Natural killer cell (primary cell): ENCODE data around the gene GIPC2. TPM values are rescaled to one million over a fixed set of nuclear protein-coding genes. Genes with fewer than 3 reads are reported as not detected.

Source experiments
- ATAC-seq, 3 donors: fragments of 150-1000 bp in 2 of 3; fragments of 200-7000 bp in 1 of 3; cut with Tn5 transposase; 1 replicate in 1 of 3; 2 replicates in 2 of 3; pipeline ENCODE4 v1.10.0; 2021; ENCODE audit warnings: mild to moderate bottlenecking in 2 of 3, moderate library complexity in 2 of 3
- DNase-seq, 2 donors: peaks; one replicate each; pipeline versions ENCODE4 v3.0.0 to v3.0.0-alpha.2; 2013 to 2021; ENCODE audit warnings: mixed read lengths in 1 of 2
- H3K27ac ChIP-seq: one replicate; pipeline ENCODE4 v1.5.1; 2013; ENCODE audit warnings: mild to moderate bottlenecking, low read length
- H3K27me3 ChIP-seq: one replicate; pipeline ENCODE4 v1.6.1; 2013; ENCODE audit warnings: low read length; ENCODE audit not compliant: control insufficient read depth, insufficient read depth
- H3K36me3 ChIP-seq: one replicate; pipeline ENCODE4 v1.6.1; 2013; ENCODE audit warnings: low read length; ENCODE audit not compliant: control insufficient read depth, insufficient read depth
- H3K4me1 ChIP-seq: one replicate; pipeline ENCODE4 v1.6.1; 2013; ENCODE audit warnings: low read length; ENCODE audit not compliant: control insufficient read depth, insufficient read depth
- H3K4me3 ChIP-seq: one replicate; pipeline ENCODE4 v1.5.1; 2013; ENCODE audit warnings: low read length
- H3K9me3 ChIP-seq: one replicate; pipeline ENCODE4 v1.6.1; 2013; ENCODE audit warnings: low read length; ENCODE audit not compliant: control insufficient read depth, insufficient read depth
- H3K27ac Mint-ChIP-seq, 2 donors: one replicate each; pipeline ENCODE4 v1.8.0; 2022; ENCODE audit warnings: mild to moderate bottlenecking in 2 of 2, mixed read lengths in 2 of 2, moderate library complexity in 1 of 2
- H3K27me3 Mint-ChIP-seq, 2 donors: one replicate each; pipeline ENCODE4 v1.8.0; 2022; ENCODE audit warnings: low read depth in 2 of 2, mixed read lengths in 2 of 2
- H3K36me3 Mint-ChIP-seq: one replicate; pipeline ENCODE4 v1.8.0; 2022; ENCODE audit warnings: mixed read lengths
- H3K4me1 Mint-ChIP-seq, 2 donors: one replicate each; pipeline ENCODE4 v1.8.0; 2022; ENCODE audit warnings: mixed read lengths in 2 of 2
- H3K4me3 Mint-ChIP-seq: one replicate; pipeline ENCODE4 v1.8.0; 2022; ENCODE audit warnings: mild to moderate bottlenecking, moderate library complexity, mixed read lengths
- H3K9me3 Mint-ChIP-seq, 2 donors: one replicate each; pipeline ENCODE4 v1.8.0; 2022; ENCODE audit warnings: mixed read lengths in 2 of 2
- CTCF ChIP-seq: fragments of 200-600 bp; IDR thresholded peaks from one replicate; pipeline ENCODE4 v1.8.0; 2022; ENCODE audit warnings: antibody characterized with exemption
- WGBS: methylation state at CpG from one replicate; pipeline ENCODE4 v1.1.7; 2013; ENCODE audit warnings: missing lambda C conversion rate; ENCODE audit not compliant: insufficient coverage; 5-methylcytosine and 5-hydroxymethylcytosine counted together
- intact Hi-C: fragments of 100-400 bp; cut with micrococcal nuclease; formaldehyde crosslinking; loops from one replicate; pipeline ENCODE4 v1.14.2; 2022
- total RNA-seq, 4 donors: library from RNA; stranded (reverse); fragments of 120-200 nt in 1 of 4; gene quantifications; one replicate each; pipeline versions ENCODE4 v1.2.3 to v1.2.4, GENCODE V29; 2013 to 2022

The GIPC2 gene
- total RNA-seq, 3 donors from 2014 or later (not counting 1 experiment from before 2014, with no cell fraction given), result not detected

GRCh38 chr1:78170859-78171258 lies 125.1 kb downstream of the GIPC2 start:
- Histone ChIP-seq H3K4me3 (no peak overlapping the region), H3K9me3 (no peaks in the 10 kb centered on the region), H3K4me1 (no peaks in the 10 kb centered on the region), H3K27me3 (peaks cover 2% of the 10 kb centered on the region), H3K36me3 (no peaks in the 10 kb centered on the region), H3K27ac (no peak overlapping the region)
- DNase-seq (no peak), ATAC-seq (no peak)
- H3K4me3 Mint-ChIP-seq, result no peak overlapping the region
- no peak for TF ChIP-seq CTCF
- WGBS, result 73% methylated on average over 1 of the region's 2 CpGs
- no peaks in the 10 kb centered on the region for H3K36me3 Mint-ChIP-seq
- no peaks in the 10 kb centered on the region for H3K9me3 Mint-ChIP-seq
- H3K27me3 Mint-ChIP-seq, result peaks cover 0 to 4% of the 10 kb centered on the region in 2 donors
- intact Hi-C loops, result no loop called here
- H3K4me1 Mint-ChIP-seq, result no peaks in the 10 kb centered on the region
- H3K27ac Mint-ChIP-seq, result no peak overlapping the region

- no peak for TF ChIP-seq CTCF
- no peaks in the 10 kb centered on the region for H3K9me3 ChIP-seq
- H3K27ac ChIP-seq, result no peak overlapping the region
- H3K4me3 Mint-ChIP-seq, result no peak overlapping the region
- ATAC-seq (no peak), DNase-seq (no peak)
- 88% methylated on average over 2 of the region's 3 CpGs for WGBS
- no peak overlapping the region for H3K4me3 ChIP-seq
- peaks cover 2% of the 10 kb centered on the region for H3K27me3 ChIP-seq
- no peaks in the 10 kb centered on the region for H3K36me3 ChIP-seq
- no peaks in the 10 kb centered on the region for H3K4me1 ChIP-seq
- no peak overlapping the region for H3K27ac Mint-ChIP-seq
- intact Hi-C loops, result no loop called here
- no peaks in the 10 kb centered on the region for H3K36me3 Mint-ChIP-seq
- no peaks in the 10 kb centered on the region for H3K4me1 Mint-ChIP-seq
- H3K9me3 Mint-ChIP-seq, result no peaks in the 10 kb centered on the region
- H3K27me3 Mint-ChIP-seq, result peaks cover 0 to 2% of the 10 kb centered on the region in 2 donors
Measured at GRCh38 chr1:78171736-78172590, 126.2 kb downstream of the GIPC2 start.

- no peaks in the 10 kb centered on the region for H3K4me1 Mint-ChIP-seq
- no peaks in the 10 kb centered on the region for H3K9me3 Mint-ChIP-seq
- DNase-seq (no peak), ATAC-seq (no peak)
- Histone ChIP-seq H3K27ac (no peak overlapping the region), H3K4me3 (no peak overlapping the region), H3K9me3 (no peaks in the 10 kb centered on the region), H3K27me3 (no peaks in the 10 kb centered on the region), H3K4me1 (no peaks in the 10 kb centered on the region), H3K36me3 (no peaks in the 10 kb centered on the region)
- H3K36me3 Mint-ChIP-seq, result no peaks in the 10 kb centered on the region
- 91% methylated on average over 2 of the region's 3 CpGs for WGBS
- no peak overlapping the region for H3K4me3 Mint-ChIP-seq
- H3K27ac Mint-ChIP-seq, result no peak overlapping the region
- intact Hi-C loops, result no loop called here
- H3K27me3 Mint-ChIP-seq, result peaks cover 0 to 10% of the 10 kb centered on the region in 2 donors
- no peak for TF ChIP-seq CTCF
Measured at GRCh38 chr1:78176448-78176847, 130.7 kb downstream of the GIPC2 start.
